ENCODE measurements around the gene LRRN2.
"Not testable (repeated sequence)": the region's sequence is repeated elsewhere in the genome, so short reads cannot be mapped to it uniquely, and the experiment has no call there.

The LRRN2 gene

GRCh38 chr1:204694145-204694544 is 8.6 kb upstream of the LRRN2 start:
- peaks cover 18% of the 10 kb centered on the region for H3K27me3 ChIP-seq
- H3K4me3 ChIP-seq (ENCODE audit: low read depth in 1 of 2, low read length in 1 of 2), result no peak overlapping the region
- no peaks in the 10 kb centered on the region for H3K4me1 ChIP-seq (ENCODE audit: control insufficient read depth in 1 of 2, insufficient read depth in 1 of 2, low read depth in 1 of 2, low read length in 1 of 2)
- no peaks in the 10 kb centered on the region for H3K36me3 ChIP-seq
- H3K9me3 ChIP-seq, result no peaks in the 10 kb centered on the region
- no peak overlapping the region for H3K27ac ChIP-seq
- TF ChIP-seq, protein P1, sequence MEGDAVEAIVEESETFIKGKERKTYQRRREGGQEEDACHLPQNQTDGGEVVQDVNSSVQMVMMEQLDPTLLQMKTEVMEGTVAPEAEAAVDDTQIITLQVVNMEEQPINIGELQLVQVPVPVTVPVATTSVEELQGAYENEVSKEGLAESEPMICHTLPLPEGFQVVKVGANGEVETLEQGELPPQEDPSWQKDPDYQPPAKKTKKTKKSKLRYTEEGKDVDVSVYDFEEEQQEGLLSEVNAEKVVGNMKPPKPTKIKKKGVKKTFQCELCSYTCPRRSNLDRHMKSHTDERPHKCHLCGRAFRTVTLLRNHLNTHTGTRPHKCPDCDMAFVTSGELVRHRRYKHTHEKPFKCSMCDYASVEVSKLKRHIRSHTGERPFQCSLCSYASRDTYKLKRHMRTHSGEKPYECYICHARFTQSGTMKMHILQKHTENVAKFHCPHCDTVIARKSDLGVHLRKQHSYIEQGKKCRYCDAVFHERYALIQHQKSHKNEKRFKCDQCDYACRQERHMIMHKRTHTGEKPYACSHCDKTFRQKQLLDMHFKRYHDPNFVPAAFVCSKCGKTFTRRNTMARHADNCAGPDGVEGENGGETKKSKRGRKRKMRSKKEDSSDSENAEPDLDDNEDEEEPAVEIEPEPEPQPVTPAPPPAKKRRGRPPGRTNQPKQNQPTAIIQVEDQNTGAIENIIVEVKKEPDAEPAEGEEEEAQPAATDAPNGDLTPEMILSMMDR (IDR thresholded peaks at IDR 0.05), result no peak

DNA sequence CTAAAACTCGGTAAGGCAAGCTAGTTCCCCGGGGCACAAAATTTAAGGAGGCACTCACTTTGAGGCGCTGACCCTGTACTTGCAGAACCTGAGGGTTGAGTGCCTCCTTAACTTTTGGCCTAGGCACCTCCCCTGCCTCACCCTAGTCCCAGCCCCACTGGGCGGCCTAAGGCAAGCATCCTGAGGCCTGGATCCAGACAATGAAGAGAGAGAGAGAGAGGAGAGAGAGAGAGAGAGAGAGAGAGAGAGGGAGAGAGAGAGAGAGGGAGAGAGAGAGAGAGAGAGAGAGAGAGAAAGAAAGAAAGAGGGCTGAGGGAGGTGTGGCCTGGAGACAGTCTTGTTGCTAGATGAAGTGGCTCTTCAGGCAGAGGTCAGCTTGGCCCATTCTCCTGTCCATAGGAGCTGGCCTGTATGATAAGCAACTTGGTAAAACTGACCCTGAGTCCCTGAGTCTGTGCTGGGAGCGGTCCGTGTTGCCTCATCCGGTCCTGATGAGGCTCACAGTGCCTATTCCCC is 7.4 kb upstream of the LRRN2 start:
- H3K4me3 ChIP-seq (ENCODE audit: low read depth in 1 of 2, low read length in 1 of 2), result no peak overlapping the region
- H3K27me3 ChIP-seq, result peaks cover 28% of the 10 kb centered on the region
- no peaks in the 10 kb centered on the region for H3K36me3 ChIP-seq
- H3K9me3 ChIP-seq, result no peaks in the 10 kb centered on the region
- H3K4me1 ChIP-seq (ENCODE audit: control insufficient read depth in 1 of 2, insufficient read depth in 1 of 2, low read depth in 1 of 2, low read length in 1 of 2), result no peaks in the 10 kb centered on the region
- TF ChIP-seq, protein P1 (IDR thresholded peaks at IDR 0.05), result no peak
- H3K27ac ChIP-seq, result no peak overlapping the region

DNA sequence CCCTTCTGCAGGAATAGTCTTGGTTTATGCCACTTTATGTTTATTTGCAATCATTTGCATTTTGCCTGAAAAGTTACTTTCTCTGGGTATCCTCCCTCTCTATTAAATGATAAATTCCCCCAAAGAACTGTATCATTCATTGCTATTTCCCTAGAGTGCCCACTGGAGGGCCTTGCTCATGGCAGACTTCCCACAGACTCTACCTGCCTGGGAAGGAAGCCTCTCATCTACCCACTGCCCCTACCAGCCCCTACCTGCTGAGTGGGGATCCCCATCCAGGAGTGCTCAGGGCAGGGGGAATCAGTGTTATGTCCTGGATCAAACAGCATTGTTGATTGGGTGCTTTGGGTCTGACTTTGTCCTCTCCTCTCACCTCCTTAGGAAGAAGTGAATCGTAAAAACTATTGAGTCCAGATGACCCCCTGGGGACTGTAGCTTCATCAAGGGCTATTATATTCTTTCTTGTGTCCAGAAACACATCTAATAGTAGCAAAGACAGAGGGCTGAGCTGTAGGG is 6.8 kb upstream of the LRRN2 start:
- TF ChIP-seq, protein P1 (IDR thresholded peaks at IDR 0.05), result no peak
- H3K4me1 ChIP-seq (ENCODE audit: control insufficient read depth in 1 of 2, insufficient read depth in 1 of 2, low read depth in 1 of 2, low read length in 1 of 2), result no peaks in the 10 kb centered on the region
- no peaks in the 10 kb centered on the region for H3K36me3 ChIP-seq
- H3K27me3 ChIP-seq, result peaks cover 34% of the 10 kb centered on the region
- no peak overlapping the region for H3K4me3 ChIP-seq (ENCODE audit: low read depth in 1 of 2, low read length in 1 of 2)
- H3K9me3 ChIP-seq, result no peaks in the 10 kb centered on the region
- no peak overlapping the region for H3K27ac ChIP-seq

DNA sequence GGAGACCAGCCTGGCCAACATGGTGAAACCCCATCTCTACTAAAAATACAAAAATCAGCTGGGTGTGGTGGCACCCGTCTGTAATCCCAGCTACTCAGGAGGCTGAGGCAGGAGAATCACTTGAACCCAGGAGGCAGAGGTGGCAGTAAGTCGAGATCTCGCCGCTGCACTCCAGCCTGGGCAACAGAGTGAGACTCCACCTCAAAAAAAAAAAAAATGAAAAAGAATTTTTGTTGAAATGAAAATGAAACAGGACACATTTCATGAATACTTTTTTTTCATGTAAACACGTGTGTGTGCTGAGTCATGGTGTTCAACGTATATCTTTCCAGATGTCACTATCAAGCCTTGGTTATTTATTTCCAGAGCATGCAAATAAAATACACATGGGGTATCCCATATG is 5.8 kb upstream of the LRRN2 start:
- not testable (repeated sequence) for H3K9me3 ChIP-seq; H3K27ac ChIP-seq; H3K36me3 ChIP-seq; H3K4me1 ChIP-seq (ENCODE audit: control insufficient read depth in 1 of 2, insufficient read depth in 1 of 2, low read depth in 1 of 2, low read length in 1 of 2); H3K4me3 ChIP-seq (ENCODE audit: low read depth in 1 of 2, low read length in 1 of 2)
- H3K27me3 ChIP-seq, result peaks cover 44% of the 10 kb centered on the region

DNA sequence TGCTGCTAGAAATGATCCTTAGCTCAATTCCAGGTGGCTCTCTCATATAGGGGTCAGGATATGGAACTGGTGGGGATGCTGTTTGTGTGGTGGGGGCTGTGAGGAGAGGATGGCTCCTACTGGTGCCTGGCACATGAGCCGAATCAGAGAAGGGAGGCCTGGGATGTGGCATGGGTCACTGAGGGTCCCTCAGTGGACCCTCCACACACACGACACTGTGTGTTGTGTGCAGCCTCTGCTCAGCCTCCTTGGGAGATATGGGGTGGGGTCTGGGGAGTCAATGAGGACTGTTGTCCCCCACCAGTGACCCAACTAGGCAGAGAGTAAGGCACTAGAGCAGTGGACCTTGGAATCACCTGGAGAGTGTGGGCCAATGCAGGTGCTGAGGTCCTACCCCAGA is 3.2 kb upstream of the LRRN2 start:
- H3K4me3 ChIP-seq (ENCODE audit: low read depth in 1 of 2, low read length in 1 of 2), result no peak overlapping the region
- H3K27me3 ChIP-seq, result peaks cover 52% of the 10 kb centered on the region
- no peak overlapping the region for H3K27ac ChIP-seq
- TF ChIP-seq, protein P1 (IDR thresholded peaks at IDR 0.05), result no peak
- H3K36me3 ChIP-seq, result no peaks in the 10 kb centered on the region
- H3K4me1 ChIP-seq (ENCODE audit: control insufficient read depth in 1 of 2, insufficient read depth in 1 of 2, low read depth in 1 of 2, low read length in 1 of 2), result no peaks in the 10 kb centered on the region
- H3K9me3 ChIP-seq, result no peaks in the 10 kb centered on the region

- Histone ChIP-seq H3K27me3 (peaks cover 59% of the 10 kb centered on the region), H3K9me3 (no peaks in the 10 kb centered on the region), H3K4me3 (ENCODE audit: low read depth in 1 of 2, low read length in 1 of 2) (no peak overlapping the region), H3K27ac (no peak overlapping the region), H3K4me1 (ENCODE audit: control insufficient read depth in 1 of 2, insufficient read depth in 1 of 2, low read depth in 1 of 2, low read length in 1 of 2) (no peaks in the 10 kb centered on the region), H3K36me3 (no peaks in the 10 kb centered on the region)
- TF ChIP-seq, protein P1 (IDR thresholded peaks at IDR 0.05), result no peak
Observed at GRCh38 chr1:204688007-204688406, 2.5 kb upstream of the LRRN2 start.
